Measurements from ENCODE around the gene CCR6.

The CCR6 gene

DNA sequence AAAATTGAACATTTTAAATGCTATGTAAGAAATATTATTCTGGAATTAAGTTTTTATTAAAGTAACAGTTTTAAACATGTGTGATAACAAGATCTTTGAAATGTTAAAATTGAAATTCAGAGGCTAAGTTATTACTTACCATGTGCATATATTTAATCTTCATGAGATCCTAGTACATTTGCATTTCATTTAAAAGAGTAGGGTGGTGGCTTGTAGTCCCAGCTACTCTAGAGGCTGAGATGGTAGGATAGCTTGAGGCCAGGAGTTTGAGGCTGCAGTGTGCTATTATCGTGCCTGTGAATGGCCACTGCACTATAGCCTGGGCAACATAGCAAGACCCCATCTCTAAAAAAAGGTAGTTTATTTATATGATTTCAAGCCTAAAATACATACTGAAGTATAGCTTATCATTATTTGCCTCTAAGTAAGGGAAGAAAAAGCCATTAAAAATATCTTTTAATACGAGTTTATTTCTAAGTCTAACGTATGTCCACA, 3.0 kb downstream of the CCR6 start:
- Histone ChIP-seq H3K4me3 (no peak overlapping the region), H3K27ac (no peak overlapping the region)
- DNase-seq (ENCODE audit: low spot score) = no peak
- TF ChIP-seq, protein P1, sequence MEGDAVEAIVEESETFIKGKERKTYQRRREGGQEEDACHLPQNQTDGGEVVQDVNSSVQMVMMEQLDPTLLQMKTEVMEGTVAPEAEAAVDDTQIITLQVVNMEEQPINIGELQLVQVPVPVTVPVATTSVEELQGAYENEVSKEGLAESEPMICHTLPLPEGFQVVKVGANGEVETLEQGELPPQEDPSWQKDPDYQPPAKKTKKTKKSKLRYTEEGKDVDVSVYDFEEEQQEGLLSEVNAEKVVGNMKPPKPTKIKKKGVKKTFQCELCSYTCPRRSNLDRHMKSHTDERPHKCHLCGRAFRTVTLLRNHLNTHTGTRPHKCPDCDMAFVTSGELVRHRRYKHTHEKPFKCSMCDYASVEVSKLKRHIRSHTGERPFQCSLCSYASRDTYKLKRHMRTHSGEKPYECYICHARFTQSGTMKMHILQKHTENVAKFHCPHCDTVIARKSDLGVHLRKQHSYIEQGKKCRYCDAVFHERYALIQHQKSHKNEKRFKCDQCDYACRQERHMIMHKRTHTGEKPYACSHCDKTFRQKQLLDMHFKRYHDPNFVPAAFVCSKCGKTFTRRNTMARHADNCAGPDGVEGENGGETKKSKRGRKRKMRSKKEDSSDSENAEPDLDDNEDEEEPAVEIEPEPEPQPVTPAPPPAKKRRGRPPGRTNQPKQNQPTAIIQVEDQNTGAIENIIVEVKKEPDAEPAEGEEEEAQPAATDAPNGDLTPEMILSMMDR (IDR thresholded peaks at IDR 0.05) = no peak

DNA sequence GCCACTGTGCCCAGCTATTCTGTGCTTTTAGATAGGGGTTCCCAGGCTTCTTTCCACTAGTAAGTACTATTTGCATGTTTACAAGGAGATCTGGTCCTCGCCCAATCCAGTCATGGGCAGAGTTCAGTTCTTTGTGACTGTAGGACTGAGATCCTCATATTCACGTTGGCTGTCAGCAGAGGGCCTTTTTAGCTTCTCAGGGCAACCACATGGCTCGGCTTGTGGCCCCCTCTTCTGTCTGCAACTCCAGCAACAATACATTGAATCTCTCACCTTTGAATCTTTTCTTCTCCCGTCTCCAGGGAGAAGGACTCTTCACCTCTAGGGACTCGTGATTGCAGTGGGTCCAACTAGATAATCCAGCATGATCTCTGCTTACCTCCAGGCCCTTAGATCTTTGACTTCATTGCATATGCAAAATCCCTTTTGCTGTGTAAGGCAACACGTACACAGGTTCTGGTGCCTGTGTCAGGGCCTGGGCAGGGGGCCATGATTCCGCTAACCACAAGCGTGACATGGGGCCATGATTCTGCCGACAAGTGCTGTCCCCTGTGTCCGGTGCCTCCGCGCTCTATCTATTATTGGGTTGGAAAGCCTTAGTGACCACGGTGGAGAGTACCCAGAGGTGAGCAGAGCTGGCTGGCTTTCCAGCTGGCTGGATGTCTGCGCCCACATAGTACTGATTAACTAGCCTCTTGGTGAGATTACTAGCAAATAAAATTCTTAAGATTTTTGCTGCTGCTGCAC, 5.1 kb downstream of the CCR6 start:
- no peak overlapping the region for H3K27ac ChIP-seq
- no peak overlapping the region for H3K4me3 ChIP-seq
- no peak for DNase-seq (ENCODE audit: low spot score)
- TF ChIP-seq, protein P1 (IDR thresholded peaks at IDR 0.05) = no peak

DNA sequence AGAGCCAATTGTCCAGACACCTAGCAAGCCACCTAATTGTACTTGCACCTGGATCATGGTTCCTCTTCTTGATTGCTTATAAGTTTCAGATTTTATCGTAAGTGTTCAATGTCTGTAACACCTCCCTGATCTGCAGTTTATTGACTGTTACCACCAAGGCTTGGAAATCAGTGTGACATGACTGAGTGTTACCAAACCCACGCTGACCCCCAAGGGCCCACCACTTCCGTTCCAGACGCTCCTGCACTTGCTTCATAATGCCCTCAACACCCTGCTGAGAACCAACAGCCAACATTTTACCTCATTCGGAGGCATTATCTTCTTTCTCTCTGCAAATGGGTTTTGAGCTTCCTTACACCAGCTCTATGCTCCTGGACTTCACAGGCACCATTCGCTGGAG, 6.3 kb downstream of the CCR6 start:
- no peak overlapping the region for H3K4me3 ChIP-seq
- DNase-seq (ENCODE audit: low spot score) = no peak
- no peak overlapping the region for H3K27ac ChIP-seq
- TF ChIP-seq, protein P1 (IDR thresholded peaks at IDR 0.05) = no peak

DNA sequence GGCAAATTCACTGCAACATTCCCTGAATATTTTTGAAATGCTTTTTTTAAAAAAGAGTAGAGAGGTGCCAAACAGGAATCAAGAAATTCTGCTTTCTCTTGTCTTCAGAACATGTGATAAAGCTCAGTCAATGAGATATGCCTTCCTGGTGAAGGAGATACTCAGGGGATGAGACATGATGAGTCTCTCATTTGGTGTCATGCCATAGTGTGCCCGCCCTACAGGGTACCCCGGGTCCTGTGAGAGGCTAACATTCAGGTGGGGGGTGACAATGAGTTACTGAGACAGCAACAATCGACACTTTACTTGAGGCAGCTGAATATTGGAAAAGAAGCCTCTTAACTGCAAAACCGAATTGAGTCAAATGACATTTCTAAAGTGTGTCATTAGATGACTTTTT, 6.7 kb downstream of the CCR6 start:
- DNase-seq (ENCODE audit: low spot score) = no peak

DNA sequence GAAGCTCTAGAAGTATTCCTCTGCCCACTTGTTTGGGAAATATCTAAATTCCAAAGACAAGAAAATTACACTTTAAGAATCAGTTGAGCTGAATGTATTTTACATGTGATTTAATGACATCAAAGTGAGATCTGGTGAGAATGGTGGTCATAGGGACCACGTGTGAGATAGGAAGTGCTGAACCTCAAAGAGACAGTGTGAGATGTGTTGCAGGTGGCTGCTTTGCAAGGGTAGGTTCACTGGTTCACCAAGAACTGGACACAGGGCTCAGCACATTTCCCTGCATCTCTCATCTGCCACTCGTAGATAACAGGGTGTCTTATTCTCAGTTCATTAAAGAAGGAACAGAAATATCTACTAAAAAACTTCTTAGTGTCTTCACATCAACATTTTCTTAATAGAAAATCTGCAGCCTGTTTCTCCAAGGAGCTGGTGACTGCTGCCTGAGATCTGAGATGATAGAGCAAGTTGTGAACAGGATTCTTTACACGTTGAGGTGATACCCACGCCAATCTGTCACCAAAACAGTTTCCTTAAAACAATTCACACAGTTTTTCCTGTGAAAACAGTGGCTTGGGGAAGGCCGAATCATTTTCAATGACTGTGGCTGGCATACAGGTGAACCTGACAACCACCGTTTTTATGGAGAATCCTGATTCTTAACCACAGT, 7.2 kb downstream of the CCR6 start:
- TF ChIP-seq, protein P1 (IDR thresholded peaks at IDR 0.05) = no peak
- no peak overlapping the region for H3K27ac ChIP-seq
- no peak overlapping the region for H3K4me3 ChIP-seq
- no peak for DNase-seq (ENCODE audit: low spot score)

More for the DNA sequence above, 6.7 kb downstream of the CCR6 start:
- Histone ChIP-seq H3K27ac (no peak overlapping the region), H3K4me3 (no peak overlapping the region)
- TF ChIP-seq, protein P1 (IDR thresholded peaks at IDR 0.05) = no peak

DNA sequence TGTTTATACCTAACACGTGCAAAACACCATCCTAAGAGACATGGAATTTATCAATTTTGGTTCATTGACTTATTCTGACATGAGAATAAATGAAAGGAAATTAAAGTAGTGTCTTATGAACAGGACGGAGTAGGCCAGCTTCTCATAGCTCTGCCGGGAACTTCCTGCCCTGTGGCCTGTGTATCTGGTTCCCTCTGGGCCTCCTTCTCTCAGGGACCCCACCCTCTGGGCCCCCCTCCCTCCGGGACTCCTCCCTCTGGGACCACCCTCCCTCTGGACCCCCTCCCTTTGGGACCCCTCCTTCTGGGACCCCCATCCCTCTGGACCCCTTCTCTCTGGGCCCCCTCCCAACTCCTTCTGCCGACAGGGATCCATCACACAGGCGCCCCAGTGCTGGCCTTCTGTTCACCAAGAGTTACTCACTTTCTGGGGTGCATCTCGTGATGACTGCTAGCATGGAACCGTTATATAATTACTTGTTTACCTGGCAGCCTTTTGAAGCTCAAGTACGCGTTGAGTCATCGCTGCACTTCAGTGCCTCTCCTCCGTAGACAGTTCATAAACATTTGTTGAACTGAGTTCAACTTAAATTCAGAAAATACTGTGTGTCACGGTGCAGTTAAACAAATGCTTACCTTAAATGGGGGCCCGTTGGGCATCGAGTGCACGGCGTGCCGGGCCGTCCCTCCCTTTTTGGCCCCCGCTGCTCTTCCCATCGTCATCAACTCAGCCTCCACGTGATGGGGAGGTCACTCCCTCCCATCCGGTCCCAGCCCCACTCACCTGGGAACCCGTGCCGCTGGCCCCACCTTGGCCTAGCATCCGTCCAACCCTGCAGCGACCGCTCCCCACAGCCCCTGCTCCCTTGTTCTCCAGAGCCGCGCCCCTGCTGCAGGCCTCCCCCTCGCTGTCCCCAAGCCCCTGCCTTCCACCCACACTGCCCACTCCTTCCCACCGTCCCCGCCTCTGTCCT, 8.1 kb downstream of the CCR6 start:
- H3K4me3 ChIP-seq = no peak overlapping the region
- TF ChIP-seq, protein P1 (IDR thresholded peaks at IDR 0.05) = no peak
- no peak overlapping the region for H3K27ac ChIP-seq
- no peak for DNase-seq (ENCODE audit: low spot score)

All from coronary artery (tissue), 2 donors.